ENCODE data around the gene EBF3. TPM values are rescaled to one million over a fixed set of nuclear protein-coding genes. Genes with fewer than 3 reads are reported as not detected.

The EBF3 gene
- total and polyA plus RNA-seq, 9 of the 15 experiments (the other 6 are each of a cell fraction or from before 2014, with no cell fraction given), result not detected

GRCh38 chr10:129949411-129949810, 14.7 kb downstream of the EBF3 start (continued):
- TF ChIP-seq THAP12 (CRISPR knock-in tag; IDR thresholded peaks at IDR 0.05), result no peak
- no peak for TF ChIP-seq RBM25 (IDR thresholded peaks at IDR 0.05; ENCODE audit: low read depth, low read length, severe bottlenecking)
- no peak for TF ChIP-seq KLF16 (IDR thresholded peaks at IDR 0.05)

- Histone ChIP-seq H3K9me3 (replicated peaks; ENCODE audit: control insufficient read depth, insufficient read depth, low read depth, low read length) (no peaks in the 10 kb centered on the region), H3K4me2 (ENCODE audit: insufficient read depth, low read length) (no peak overlapping the region), H3K4me1 (replicated peaks in 1 of 2; ENCODE audit: control insufficient read depth in 2 of 2, insufficient read depth in 2 of 2, low read length in 2 of 2) (no peaks in the 10 kb centered on the region), H3K79me2 (ENCODE audit: control insufficient read depth, insufficient read depth, low read length) (no peaks in the 10 kb centered on the region), H3K27me3 (ENCODE audit: control insufficient read depth in 2 of 2, insufficient read depth in 2 of 2, low read length in 2 of 2) (peaks cover 0 to 6% of the 10 kb centered on the region in 2 experiments; a peak in 3 of 5 replicates), H3K36me3 (ENCODE audit: control insufficient read depth, insufficient read depth, low read length) (no peaks in the 10 kb centered on the region), H3K9ac (ENCODE audit: insufficient read depth in 1 of 2, low read depth in 2 of 2, low read length in 2 of 2) (no peak overlapping the region), H3K4me3 (no peak overlapping the region), H3K27ac (ENCODE audit: extremely low read depth, low read depth, low read length) (no peak overlapping the region), H3K9me1 (ENCODE audit: control insufficient read depth, insufficient read depth, low read length) (no peaks in the 10 kb centered on the region), H4K20me1 (replicated peaks; ENCODE audit: control insufficient read depth, insufficient read depth, low read length) (no peaks in the 10 kb centered on the region), H2AFZ (ENCODE audit: low read depth, low read length) (no peak overlapping the region)
- in situ Hi-C loops (cut with MboI), result no loop called here
- no peak for DNase-seq (ENCODE audit: extremely low read depth in 1 of 4, low spot score in 3 of 4)
- FAIRE-seq, result no peak
- WGBS (ENCODE audit: insufficient coverage, low coverage, missing lambda C conversion rate), result 2% methylated on average over 11 of the region's 14 CpGs
- BruUV-seq (replicated peaks), result no TSS peak
- intact Hi-C loops (cut with micrococcal nuclease), result no loop called here
- ChIA-PET POLR2A (no interaction called here), CTCF (ENCODE audit: low intra/inter-chr PET ratio) (no interaction called here)
- ATAC-seq, result no peak
- no peak for TF ChIP-seq ZNF609 (CRISPR knock-in tag; IDR thresholded peaks at IDR 0.05; ENCODE audit: borderline replicate concordance)
- TF ChIP-seq, protein P1, sequence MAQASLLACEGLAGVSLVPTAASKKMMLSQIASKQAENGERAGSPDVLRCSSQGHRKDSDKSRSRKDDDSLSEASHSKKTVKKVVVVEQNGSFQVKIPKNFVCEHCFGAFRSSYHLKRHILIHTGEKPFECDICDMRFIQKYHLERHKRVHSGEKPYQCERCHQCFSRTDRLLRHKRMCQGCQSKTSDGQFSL (CRISPR knock-in tag; IDR thresholded peaks at IDR 0.05), result no peak
- TF ChIP-seq, protein P1 (tag; IDR thresholded peaks at IDR 0.05), result no peak
- TF ChIP-seq KDM1A (IDR thresholded peaks at IDR 0.05), result no peak
- no peak for TF ChIP-seq E2F6 (IDR thresholded peaks at IDR 0.05; ENCODE audit: borderline replicate concordance in 1 of 2, extremely low read depth in 1 of 2, insufficient read depth in 1 of 2, insufficient read length in 1 of 2, low read depth in 1 of 2, low read length in 1 of 2, poor library complexity in 1 of 2, severe bottlenecking in 1 of 2)
- no peak for TF ChIP-seq KDM2B (CRISPR knock-in tag; IDR thresholded peaks at IDR 0.05)
- TF ChIP-seq CAMTA2 (CRISPR knock-in tag; conservative IDR thresholded peaks at IDR 0.05), result no peak
- TF ChIP-seq FOXA3 (CRISPR knock-in tag; conservative IDR thresholded peaks at IDR 0.05 in 1 of 2, IDR thresholded peaks at IDR 0.05 in 1 of 2), result no peak
These were observed 17.2 kb downstream of the EBF3 start for GRCh38 chr10:129946859-129947258.
